A549 (cell line): ENCODE measurements around the gene SFR1. TPM values are rescaled to one million over a fixed set of nuclear protein-coding genes. Genes with fewer than 3 reads are reported as not detected.
"Not testable (repeated sequence)": the region's sequence is repeated elsewhere in the genome, so short reads cannot be mapped to it uniquely, and the experiment has no call there.

Source experiments
- ATAC-seq, 2 experiments: fragments of 200-7000 bp in 1 of 2; fragments of >200 bp in 1 of 2; cut with Nextera tagmentation in 1 of 2; cut with Tn5 transposase in 1 of 2; 3 replicates each; pipeline versions ENCODE4 v1.8.0 to v1.9.1; 2018 to 2020; ENCODE audit warnings: mild to moderate bottlenecking in 1 of 2, moderate library complexity in 1 of 2
- CTCF ChIA-PET: fragments of 300-600 bp; sonication (Branson Sonifier 250); formaldehyde crosslinking; extraction: SDS; loops from one replicate; lab custom pipeline; 2021; ENCODE audit warnings: antibody characterized with exemption, inconsistent platforms; lab: Yijun Ruan, JAX
- POLR2A ChIA-PET: fragments of 350-600 bp; formaldehyde crosslinking; extraction: SDS; loops from one replicate; lab custom pipeline; 2021; ENCODE audit warnings: antibody characterized with exemption, inconsistent platforms; lab: Yijun Ruan, JAX
- DNase-seq, 2 experiments: peaks; one replicate each; pipeline versions ENCODE4 v3.0.0 to v3.0.0-alpha.2; 2011 to 2016; ENCODE audit warnings: low read depth in 1 of 2, low spot score in 1 of 2
- FAIRE-seq: peaks from 2 replicates; lab custom pipeline; 2011; peaks lifted over from hg19 to GRCh38; lab: Jason Lieb, UNC
- H3K27ac ChIP-seq, 2 experiments: fragments of >200 bp; sonication (Bioruptor Twin); formaldehyde crosslinking; 3 replicates each; pipeline ENCODE4 v1.5.1; 2016 to 2017
- H3K4me1 ChIP-seq: fragments of >200 bp; sonication (Bioruptor Twin); formaldehyde crosslinking; 3 replicates; pipeline ENCODE4 v1.6.1; 2016
- H3K4me2 ChIP-seq: fragments of >200 bp; sonication (Bioruptor Twin); formaldehyde crosslinking; 3 replicates; pipeline ENCODE4 v1.6.1; 2016
- H3K4me3 ChIP-seq: fragments of >200 bp; sonication (Bioruptor Twin); formaldehyde crosslinking; 3 replicates; pipeline ENCODE4 v1.5.1; 2016
- H3K9me3 ChIP-seq: fragments of >200 bp; sonication (Bioruptor Twin); formaldehyde crosslinking; 3 replicates; pipeline ENCODE4 v1.6.1; 2016
- ESRRA ChIP-seq: fragments of 150-350 bp; IDR thresholded peaks from 2 replicates; pipeline ENCODE4 v1.6.1; 2014; ENCODE audit warnings: mild to moderate bottlenecking, low read length, borderline replicate concordance
- JUN ChIP-seq, 2 experiments: fragments of >200 bp; sonication (Bioruptor Twin); formaldehyde crosslinking; IDR thresholded peaks; 2 replicates in 1 of 2; 3 replicates in 1 of 2; pipeline ENCODE4 v1.6.1; 2016 to 2017
- KDM5A ChIP-seq: fragments of 200-600 bp; sonication (generic); IDR thresholded peaks from 2 replicates; pipeline ENCODE4 v1.6.1; 2016; ENCODE audit warnings: antibody characterized with exemption, mild to moderate bottlenecking
- RFX5 ChIP-seq: fragments of 450-650 bp; IDR thresholded peaks from 2 replicates; pipeline ENCODE4 v1.7.1; 2014; ENCODE audit warnings: antibody characterized with exemption, mild to moderate bottlenecking, moderate library complexity
- ZSCAN20 ChIP-seq: fragments of 250-450 bp; sonication (Bioruptor Pico); IDR thresholded peaks from 2 replicates; pipeline ENCODE4 v1.8.0; 2022; ENCODE audit warnings: mild to moderate bottlenecking, moderate library complexity
- WGBS: methylation state at CpG from one replicate; pipeline ENCODE4 v1.1.6; 2017; ENCODE audit errors: missing lambda C conversion rate; 5-methylcytosine and 5-hydroxymethylcytosine counted together
- polyA plus RNA-seq, 4 experiments: library from polyadenylated mRNA; depleted of rRNA in 3 of 4; stranded (reverse); fragments of >200 nt; fragmentation: RNase III in 1 of 4; extraction: RNeasy Plus Mini Kit Qiagen cat#74134 plus additional on column Dnase treatment in 1 of 4; gene quantifications; 2 replicates in 3 of 4; 3 replicates in 1 of 4; pipeline ENCODE4 v1.2.3, GENCODE V29; 2011 to 2017

The SFR1 gene
- polyA plus RNA-seq, 2 of the 4 experiments (the other 2 are of a cell fraction): 16.2 to 17.6 TPM

- Histone ChIP-seq H3K27ac (no peak overlapping the region), H3K4me2 (no peak overlapping the region), H3K9me3 (no peaks in the 10 kb centered on the region), H3K4me1 (no peaks in the 10 kb centered on the region), H3K4me3 (no peak overlapping the region)
- FAIRE-seq: no peak
- ChIA-PET CTCF (interaction anchor here (0.7 kb wide), 1 partner anchor 13 kb away, joined by 3 read pairs; no protein-coding TSS in a partner anchor), POLR2A (no interaction called here)
- DNase-seq: no peak
- 67% methylated on average over 5 of the region's 5 CpGs for WGBS
- TF ChIP-seq RFX5 (no peak), KDM5A (no peak), ZSCAN20 (CRISPR knock-in tag) (no peak), ESRRA (no peak), JUN (IDR thresholded peaks at IDR 0.05) (no peak)
- ATAC-seq: no peak
Measured at GRCh38 chr10:104170610-104171254, 48.8 kb downstream of the SFR1 start.

GRCh38 chr10:104174136-104174535 is 52.2 kb downstream of the SFR1 start:
- H3K4me2 ChIP-seq, H3K4me1 ChIP-seq, DNase-seq, ATAC-seq, CTCF ChIA-PET, H3K9me3 ChIP-seq, H3K27ac ChIP-seq, POLR2A ChIA-PET, FAIRE-seq, H3K4me3 ChIP-seq: not testable (repeated sequence)
- 17% methylated on average over 1 of the region's 1 CpG for WGBS

Other genes starting within 250 kb of the SFR1 start
- 34.5 and 35.5 TPM in 2 replicates for gene STN1, start 204.0 kb upstream of the SFR1 start, polyA plus RNA-seq (2011; rRNA removed)
- 15.8 to 19.0 TPM (median 17.1 TPM) in 3 replicates for gene STN1, start 204.0 kb upstream of the SFR1 start, polyA plus RNA-seq (2017; fragmentation: RNase III; extraction: RNeasy Plus Mini Kit Qiagen cat#74134 plus additional on column Dnase treatment)
- 26.7 and 29.2 TPM in 2 replicates for gene SLK, start 155.0 kb upstream of the SFR1 start, polyA plus RNA-seq (2011; rRNA removed)
- gene SLK, start 155.0 kb upstream of the SFR1 start, polyA plus RNA-seq (2017; fragmentation: RNase III; extraction: RNeasy Plus Mini Kit Qiagen cat#74134 plus additional on column Dnase treatment): 20.5 to 23.3 TPM (median 23.2 TPM) in 3 replicates
- gene COL17A1, start 36.3 kb upstream of the SFR1 start, polyA plus RNA-seq (2011; rRNA removed): 0.91 and 1.3 TPM in 2 replicates
- 1.5 to 1.7 TPM (median 1.6 TPM) in 3 replicates for gene COL17A1, start 36.3 kb upstream of the SFR1 start, polyA plus RNA-seq (2017; fragmentation: RNase III; extraction: RNeasy Plus Mini Kit Qiagen cat#74134 plus additional on column Dnase treatment)
- 0.42 and 0.75 TPM in 2 replicates for gene CFAP43, start 110.2 kb downstream of the SFR1 start, polyA plus RNA-seq (2011; rRNA removed)
- 0.16 to 0.36 TPM (median 0.31 TPM) in 3 replicates for gene CFAP43, start 110.2 kb downstream of the SFR1 start, polyA plus RNA-seq (2017; fragmentation: RNase III; extraction: RNeasy Plus Mini Kit Qiagen cat#74134 plus additional on column Dnase treatment)
- gene GSTO1, start 132.7 kb downstream of the SFR1 start, polyA plus RNA-seq (2011; rRNA removed): 172 and 204 TPM in 2 replicates
- 152 to 163 TPM (median 156 TPM) in 3 replicates for gene GSTO1, start 132.7 kb downstream of the SFR1 start, polyA plus RNA-seq (2017; fragmentation: RNase III; extraction: RNeasy Plus Mini Kit Qiagen cat#74134 plus additional on column Dnase treatment)
- 5.7 and 6.3 TPM in 2 replicates for gene GSTO2, start 147.0 kb downstream of the SFR1 start, polyA plus RNA-seq (2011; rRNA removed)
- gene GSTO2, start 147.0 kb downstream of the SFR1 start, polyA plus RNA-seq (2017; fragmentation: RNase III; extraction: RNeasy Plus Mini Kit Qiagen cat#74134 plus additional on column Dnase treatment): 1.3 to 1.9 TPM (median 1.8 TPM) in 3 replicates
- 14.8 and 17.4 TPM in 2 replicates for gene ITPRIP, start 216.3 kb downstream of the SFR1 start, polyA plus RNA-seq (2011; rRNA removed)
- 18.3 to 21.0 TPM (median 19.8 TPM) in 3 replicates for gene ITPRIP, start 216.3 kb downstream of the SFR1 start, polyA plus RNA-seq (2017; fragmentation: RNase III; extraction: RNeasy Plus Mini Kit Qiagen cat#74134 plus additional on column Dnase treatment)
- 0.16 and 0.22 TPM in 2 replicates for gene CFAP58, start 231.7 kb downstream of the SFR1 start, polyA plus RNA-seq (2011; rRNA removed)
- 0.17 to 0.32 TPM (median 0.25 TPM) in 3 replicates for gene CFAP58, start 231.7 kb downstream of the SFR1 start, polyA plus RNA-seq (2017; fragmentation: RNase III; extraction: RNeasy Plus Mini Kit Qiagen cat#74134 plus additional on column Dnase treatment)